HepG2 (cell line): ENCODE measurements around the gene SEC23IP. TPM values are rescaled to one million over a fixed set of nuclear protein-coding genes. Genes with fewer than 3 reads are reported as not detected.

Experiments used
- ATAD3A ChIP-seq: sonication (generic); formaldehyde crosslinking; IDR thresholded peaks from 2 replicates; pipeline ENCODE4 v1.4.0; 2020; ENCODE audit warnings: missing genetic modification reagents
- ATF7-NPFF ChIP-seq: sonication (generic); formaldehyde crosslinking; IDR thresholded peaks from 2 replicates; pipeline ENCODE4 v1.8.1; 2023; ENCODE audit warnings: mild to moderate bottlenecking, low read depth, missing genetic modification reagents, moderate library complexity
- CC2D1A ChIP-seq: sonication (generic); formaldehyde crosslinking; IDR thresholded peaks from 2 replicates; pipeline ENCODE4 v1.8.1; 2023; ENCODE audit warnings: mild to moderate bottlenecking, missing genetic modification reagents
- ELF3 ChIP-seq: IDR thresholded peaks from 2 replicates; pipeline ENCODE4 v1.6.1; 2016; ENCODE audit warnings: missing genetic modification reagents, missing compliant biosample characterization
- GFI1 ChIP-seq: sonication (generic); formaldehyde crosslinking; IDR thresholded peaks from 2 replicates; pipeline ENCODE4 v1.5.0; 2020; ENCODE audit warnings: missing genetic modification reagents, mild to moderate bottlenecking, borderline replicate concordance
- HCFC1 ChIP-seq: fragments of 150-350 bp; IDR thresholded peaks from 2 replicates; pipeline ENCODE4 v1.6.1; 2014; ENCODE audit warnings: low read depth, low read length
- MEF2D ChIP-seq: sonication (generic); formaldehyde crosslinking; IDR thresholded peaks from 2 replicates; pipeline ENCODE4 v1.5.1; 2020; ENCODE audit warnings: mild to moderate bottlenecking, missing genetic modification reagents
- NFKBIZ ChIP-seq: IDR thresholded peaks from 2 replicates; pipeline ENCODE4 v1.6.1; 2018; ENCODE audit warnings: missing genetic modification reagents, missing compliant biosample characterization
- NFYC ChIP-seq: IDR thresholded peaks from 2 replicates; pipeline ENCODE4 v1.6.1; 2016; ENCODE audit warnings: missing genetic modification reagents, missing compliant biosample characterization
- NRL ChIP-seq: sonication (generic); formaldehyde crosslinking; IDR thresholded peaks from 2 replicates; pipeline ENCODE4 v1.5.0; 2020; ENCODE audit warnings: missing genetic modification reagents, mild to moderate bottlenecking, moderate library complexity, borderline replicate concordance
- PCBP2 ChIP-seq: fragments of 200-400 bp; formaldehyde crosslinking; optimal IDR thresholded peaks from 2 replicates; pipeline ENCODE3; 2018; ENCODE audit warnings: low read length, low read depth; ENCODE audit not compliant: poor library complexity, severe bottlenecking
- PLRG1 ChIP-seq: fragments of 450-650 bp; conservative IDR thresholded peaks from 2 replicates; pipeline ENCODE4 v1.6.1; 2016
- REST ChIP-seq, 2 experiments: IDR thresholded peaks; 2 replicates each; pipeline ENCODE4 v1.6.1; 2011 to 2012; ENCODE audit warnings: low read length in 2 of 2, borderline replicate concordance in 1 of 2, low read depth in 1 of 2, mild to moderate bottlenecking in 1 of 2, moderate library complexity in 1 of 2
- SAP130 ChIP-seq: IDR thresholded peaks from 2 replicates; pipeline ENCODE4 v1.6.1; 2016; ENCODE audit warnings: low read depth
- SMAD3 ChIP-seq: sonication (generic); formaldehyde crosslinking; IDR thresholded peaks from 2 replicates; pipeline ENCODE4 v1.4.0; 2020; ENCODE audit warnings: missing genetic modification reagents
- SMAD9 ChIP-seq: sonication (generic); formaldehyde crosslinking; IDR thresholded peaks from 2 replicates; pipeline ENCODE4 v1.5.1; 2020; ENCODE audit warnings: mild to moderate bottlenecking, missing genetic modification reagents
- SMARCE1 ChIP-seq: fragments of 450-650 bp; IDR thresholded peaks from 2 replicates; pipeline ENCODE4 v1.6.1; 2017; ENCODE audit warnings: borderline replicate concordance
- SRY ChIP-seq: sonication (generic); formaldehyde crosslinking; IDR thresholded peaks from 2 replicates; pipeline ENCODE4 v1.8.0; 2022; ENCODE audit warnings: mild to moderate bottlenecking, missing genetic modification reagents
- TAF1 ChIP-seq: sonication (generic); formaldehyde crosslinking; IDR thresholded peaks from 2 replicates; pipeline ENCODE4 v1.4.0; 2020; ENCODE audit warnings: missing genetic modification reagents
- TARDBP ChIP-seq: sonication (generic); formaldehyde crosslinking; IDR thresholded peaks from 2 replicates; pipeline ENCODE4 v1.8.0; 2022; ENCODE audit warnings: mild to moderate bottlenecking, missing genetic modification reagents
- ZNF362 ChIP-seq: sonication (generic); formaldehyde crosslinking; IDR thresholded peaks from 2 replicates; pipeline ENCODE4 v1.4.0; 2020; ENCODE audit warnings: missing genetic modification reagents, mild to moderate bottlenecking, borderline replicate concordance
- ZNF432 ChIP-seq: sonication (generic); formaldehyde crosslinking; IDR thresholded peaks from 2 replicates; pipeline ENCODE4 v1.5.0; 2020; ENCODE audit warnings: missing genetic modification reagents, mild to moderate bottlenecking, borderline replicate concordance
- ZNF83 ChIP-seq: sonication (generic); formaldehyde crosslinking; IDR thresholded peaks from 2 replicates; pipeline ENCODE4 v1.4.0; 2020; ENCODE audit warnings: missing genetic modification reagents, mild to moderate bottlenecking, borderline replicate concordance
- ZZZ3 ChIP-seq: sonication (generic); formaldehyde crosslinking; IDR thresholded peaks from 2 replicates; pipeline ENCODE4 v1.4.0; 2020; ENCODE audit warnings: missing genetic modification reagents, mild to moderate bottlenecking, borderline replicate concordance
- polyA plus RNA-seq, 8 experiments: library from polyadenylated mRNA; depleted of rRNA in 3 of 8; stranded (reverse) in 7 of 8; unstranded in 1 of 8; fragments of >200 nt; fragmentation: Illumina TruSeq in 4 of 8; extraction: Trizol in 4 of 8; gene quantifications; 2 replicates each; pipeline versions ENCODE4 v1.2.1 to v1.2.3, GENCODE V29; 2011 to 2016; ENCODE audit warnings: low read depth in 4 of 8, missing spikeins in 1 of 8, mixed read lengths in 1 of 8; ENCODE audit not compliant: insufficient read depth in 1 of 8
- total RNA-seq, 5 experiments: library from RNA; depleted of rRNA; stranded (reverse); fragments of >200 nt; fragmentation: Illumina TruSeq; extraction: Trizol; gene quantifications; 2 replicates each; pipeline ENCODE4 v1.2.3, GENCODE V29; 2016; ENCODE audit warnings: low read depth in 1 of 5
- TF ChIP-seq, protein P1 (sequence below): IDR thresholded peaks from 2 replicates; pipeline ENCODE4 v1.6.1; 2016; ENCODE audit warnings: missing genetic modification reagents, missing compliant biosample characterization

The SEC23IP gene
- total and polyA plus RNA-seq, 2 of the 13 experiments (the other 11 are each of a cell fraction or from before 2014, with no cell fraction given), result 32.3 to 57.7 TPM

GRCh38 chr10:119872860-119873681 is 19.5 kb upstream of the SEC23IP start (continued):
- TF ChIP-seq ZNF362 (CRISPR knock-in tag) (0 out of 2 replicates have a peak, but pooled peaks have one; percentile 47), ZNF83 (CRISPR knock-in tag) (no peak), ATF7-NPFF (CRISPR knock-in tag) (peak; percentile 6), ELF3 (CRISPR knock-in tag) (peak; percentile 39), REST (IDR thresholded peaks at IDR 0.05; ENCODE audit: borderline replicate concordance in 1 of 2, low read depth in 1 of 2, low read length in 2 of 2) (no peak), TARDBP (CRISPR knock-in tag) (peak; percentile 13; the same call in 1 of the 2 replicates), NFKBIZ (CRISPR knock-in tag) (no peak), TAF1 (CRISPR knock-in tag) (peak; percentile 68; the same call in 1 of the 2 replicates), NRL (CRISPR knock-in tag) (peak; percentile 35; the same call in 1 of the 2 replicates), NFYC (CRISPR knock-in tag) (no peak), SAP130 (CRISPR knock-in tag) (peak; percentile 71), MEF2D (0 out of 2 replicates have a peak, but pooled peaks have one; percentile 50), SRY (CRISPR knock-in tag) (peak; percentile 82; the same call in 1 of the 2 replicates), ZZZ3 (CRISPR knock-in tag) (no peak), PCBP2 (no peak), SMAD3 (peak; percentile 57; the same call in 1 of the 2 replicates), GFI1 (CRISPR knock-in tag) (no peak), SMARCE1 (no peak), HCFC1 (peak; percentile 71), CC2D1A (CRISPR knock-in tag) (no peak), ATAD3A (CRISPR knock-in tag) (no peak), SMAD9 (0 out of 2 replicates have a peak, but pooled peaks have one; percentile 26), ZNF432 (CRISPR knock-in tag) (no peak), PLRG1 (no peak)
- TF ChIP-seq, protein P1, sequence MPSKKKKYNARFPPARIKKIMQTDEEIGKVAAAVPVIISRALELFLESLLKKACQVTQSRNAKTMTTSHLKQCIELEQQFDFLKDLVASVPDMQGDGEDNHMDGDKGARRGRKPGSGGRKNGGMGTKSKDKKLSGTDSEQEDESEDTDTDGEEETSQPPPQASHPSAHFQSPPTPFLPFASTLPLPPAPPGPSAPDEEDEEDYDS (CRISPR knock-in tag), result peak; percentile 47
